Activated CD4-positive, alpha-beta memory T cell treated with anti-CD3 and anti-CD28 coated beads for 36 hours (primary cell): Measurements from ENCODE around the gene ACTN2. TPM values are rescaled to one million over a fixed set of nuclear protein-coding genes. Genes with fewer than 3 reads are reported as not detected.

Experiments
- total RNA-seq, 2 experiments: library from RNA; stranded (reverse); gene quantifications; one replicate each; pipeline ENCODE4 v1.2.3, GENCODE V29; 2021

The ACTN2 gene
- total RNA-seq, 2 experiments from 2014 or later = 0.17 TPM; not detected in 1

Other genes starting within 250 kb of the ACTN2 start
- 10 to 100 TPM; 83.7 to 88.3 TPM for gene LGALS8, start 162.5 kb upstream of the ACTN2 start, total RNA-seq
- 10 to 100 TPM; 67.5 to 70.1 TPM for gene HEATR1, start 82.0 kb upstream of the ACTN2 start, total RNA-seq
- gene MTR, start 108.8 kb downstream of the ACTN2 start, total RNA-seq = 10 to 100 TPM; 46.3 to 46.6 TPM